ENCODE results near the gene P2RX3. TPM values are rescaled to one million over a fixed set of nuclear protein-coding genes. Genes with fewer than 3 reads are reported as not detected.

The P2RX3 gene
- total and polyA plus RNA-seq, 2 experiments from 2014 or later = not detected

- Histone ChIP-seq H4K20me1 (ENCODE audit: insufficient read depth, poor library complexity, severe bottlenecking) (no peaks in the 10 kb centered on the region), H3K4me1 (ENCODE audit: insufficient read depth) (no peaks in the 10 kb centered on the region), H3K79me2 (no peaks in the 10 kb centered on the region), H3K36me3 (replicated peaks; ENCODE audit: insufficient read depth, low read depth) (no peaks in the 10 kb centered on the region), H3K9me2 (replicated peaks; ENCODE audit: insufficient read depth) (no peaks in the 10 kb centered on the region), H2AFZ (no peak overlapping the region), H3K4me3 (no peak overlapping the region), H3K27ac (no peak overlapping the region), H3K27me3 (no peaks in the 10 kb centered on the region), H3K4me2 (no peak overlapping the region), H3K9me3 (ENCODE audit: low read depth) (no peaks in the 10 kb centered on the region)
- TF ChIP-seq EZH2 (IDR thresholded peaks at IDR 0.05; ENCODE audit: borderline replicate concordance) (no peak), EZH2phosphoT487 (IDR thresholded peaks at IDR 0.05; ENCODE audit: low read depth, severe bottlenecking, unreplicated experiment) (no peak), CTCF (IDR thresholded peaks at IDR 0.05; ENCODE audit: poor library complexity) (no peak)
- 95% methylated on average over 4 of the region's 4 CpGs for WGBS (ENCODE audit: low lambda C conversion rate, missing lambda C conversion rate)
- DNase-seq (ENCODE audit: low spot score) = no peak
Measured at GRCh38 chr11:57417056-57417455, 78.9 kb downstream of the P2RX3 start.

GRCh38 chr11:57418131-57418530 lies 80.0 kb downstream of the P2RX3 start:
- Histone ChIP-seq H3K9me2 (replicated peaks; ENCODE audit: insufficient read depth) (no peaks in the 10 kb centered on the region), H3K9me3 (ENCODE audit: low read depth) (no peaks in the 10 kb centered on the region), H4K20me1 (ENCODE audit: insufficient read depth, poor library complexity, severe bottlenecking) (no peaks in the 10 kb centered on the region), H3K4me1 (ENCODE audit: insufficient read depth) (no peaks in the 10 kb centered on the region), H2AFZ (no peak overlapping the region), H3K4me2 (no peak overlapping the region), H3K27ac (no peak overlapping the region), H3K4me3 (no peak overlapping the region), H3K79me2 (no peaks in the 10 kb centered on the region), H3K27me3 (no peaks in the 10 kb centered on the region), H3K36me3 (replicated peaks; ENCODE audit: insufficient read depth, low read depth) (no peaks in the 10 kb centered on the region)
- no peak for DNase-seq (ENCODE audit: low spot score)
- TF ChIP-seq EZH2phosphoT487 (IDR thresholded peaks at IDR 0.05; ENCODE audit: low read depth, severe bottlenecking, unreplicated experiment) (no peak), EZH2 (IDR thresholded peaks at IDR 0.05; ENCODE audit: borderline replicate concordance) (no peak), CTCF (IDR thresholded peaks at IDR 0.05; ENCODE audit: poor library complexity) (no peak)

GRCh38 chr11:57419146-57419545 lies 81.0 kb downstream of the P2RX3 start:
- H4K20me1 ChIP-seq (ENCODE audit: insufficient read depth, poor library complexity, severe bottlenecking) = no peaks in the 10 kb centered on the region
- H3K4me1 ChIP-seq (ENCODE audit: insufficient read depth) = no peaks in the 10 kb centered on the region
- no peak overlapping the region for H3K27ac ChIP-seq
- H3K4me2 ChIP-seq = no peak overlapping the region
- no peaks in the 10 kb centered on the region for H3K9me3 ChIP-seq (ENCODE audit: low read depth)
- TF ChIP-seq CTCF (IDR thresholded peaks at IDR 0.05; ENCODE audit: poor library complexity) (no peak), EZH2phosphoT487 (IDR thresholded peaks at IDR 0.05; ENCODE audit: low read depth, severe bottlenecking, unreplicated experiment) (no peak), EZH2 (IDR thresholded peaks at IDR 0.05; ENCODE audit: borderline replicate concordance) (no peak)
- no peaks in the 10 kb centered on the region for H3K9me2 ChIP-seq (replicated peaks; ENCODE audit: insufficient read depth)
- H3K79me2 ChIP-seq = no peaks in the 10 kb centered on the region
- no peak for DNase-seq (ENCODE audit: low spot score)
- H3K36me3 ChIP-seq (replicated peaks; ENCODE audit: insufficient read depth, low read depth) = no peaks in the 10 kb centered on the region
- no peak overlapping the region for H2AFZ ChIP-seq
- no peaks in the 10 kb centered on the region for H3K27me3 ChIP-seq
- H3K4me3 ChIP-seq = no peak overlapping the region
- WGBS (ENCODE audit: low lambda C conversion rate, missing lambda C conversion rate) = 100% methylated on average over 3 of the region's 3 CpGs

- Histone ChIP-seq H3K4me3 (no peak overlapping the region), H3K27me3 (no peaks in the 10 kb centered on the region), H3K36me3 (replicated peaks; ENCODE audit: insufficient read depth, low read depth) (no peaks in the 10 kb centered on the region), H3K9me3 (ENCODE audit: low read depth) (no peaks in the 10 kb centered on the region), H3K79me2 (no peaks in the 10 kb centered on the region), H3K4me1 (ENCODE audit: insufficient read depth) (peaks cover 4% of the 10 kb centered on the region), H2AFZ (no peak overlapping the region), H3K9me2 (replicated peaks; ENCODE audit: insufficient read depth) (no peaks in the 10 kb centered on the region), H3K4me2 (no peak overlapping the region), H3K27ac (no peak overlapping the region), H4K20me1 (ENCODE audit: insufficient read depth, poor library complexity, severe bottlenecking) (no peaks in the 10 kb centered on the region)
- no peak for TF ChIP-seq CTCF (IDR thresholded peaks at IDR 0.05; ENCODE audit: poor library complexity)
- 90% methylated on average over 4 of the region's 4 CpGs for WGBS (ENCODE audit: low lambda C conversion rate, missing lambda C conversion rate)
- no peak for DNase-seq (ENCODE audit: low spot score)
Measured at GRCh38 chr11:57421066-57421465, 82.9 kb downstream of the P2RX3 start.
